ENCODE measurements around the gene RPTOR.

Gene RPTOR

GRCh38 chr17:81015136-81015535 lies 470.5 kb downstream of the RPTOR start:
- no peak for DNase-seq (ENCODE audit: low read depth, low spot score)
